Measurements from ENCODE around the gene NPFF. TPM values are rescaled to one million over a fixed set of nuclear protein-coding genes. Genes with fewer than 3 reads are reported as not detected.

The NPFF gene
- total and polyA plus RNA-seq, 10 of the 15 experiments (the other 5 are each of a cell fraction or from before 2014, with no cell fraction given) = 0.21 to 0.69 (median 0.23) TPM; not detected in 7

GRCh38 chr12:53552361-53553327 is 45.4 kb upstream of the NPFF start:
- intact Hi-C loops (cut with micrococcal nuclease; ENCODE audit: unreplicated experiment) = no loop called here
- Histone ChIP-seq H2AFZ (ENCODE audit: control insufficient read depth, low read depth, low read length) (no peak overlapping the region), H3K27ac (ENCODE audit: control insufficient read depth, insufficient read depth) (no peak overlapping the region), H3K9me3 (replicated peaks; ENCODE audit: control insufficient read depth, insufficient read depth, low read length) (no peaks in the 10 kb centered on the region), H3K4me3 (no peak overlapping the region), H3K9ac (ENCODE audit: control insufficient read depth, insufficient read depth, low read length) (no peak overlapping the region), H3K79me2 (ENCODE audit: control insufficient read depth, insufficient read depth, low read length) (no peaks in the 10 kb centered on the region), H3K4me2 (ENCODE audit: control insufficient read depth, insufficient read depth) (no peak overlapping the region), H4K20me1 (ENCODE audit: control insufficient read depth, insufficient read depth) (no peaks in the 10 kb centered on the region), H3K27me3 (replicated peaks in 1 of 2; ENCODE audit: control insufficient read depth in 2 of 2, insufficient read depth in 2 of 2, low read length in 1 of 2) (no peaks in the 10 kb centered on the region), H3K4me1 (ENCODE audit: control insufficient read depth, insufficient read depth, low read length) (no peaks in the 10 kb centered on the region), H3K36me3 (ENCODE audit: control insufficient read depth in 2 of 2, insufficient read depth in 2 of 2, low read length in 1 of 2) (peaks cover 1 to 11% of the 10 kb centered on the region in 2 experiments; a peak in 3 of 4 replicates)
- BruUV-seq (replicated peaks) = no TSS peak
- CTCF ChIA-PET = interaction anchor here (0.6 to 3.3 kb wide), 13 partner anchors 9 to 191 kb away, joined by 3 to 26 read pairs (median 5); partner anchors contain the start of gene ATP5MC2
- FAIRE-seq (no peak), ATAC-seq (no peak), DNase-seq (ENCODE audit: low read depth, low spot score) (no peak)
- SMC1A ChIA-PET (ENCODE audit: uncharacterized antibody, unreplicated experiment) = interaction anchor here (1.1 to 2.3 kb wide), 8 partner anchors 9 to 126 kb away, joined by 3 to 16 read pairs (median 5); partner anchors contain the start of gene ATP5MC2
- in situ Hi-C loops (cut with MboI) = no loop called here
- 95% methylated on average over 14 of the region's 14 CpGs for WGBS (ENCODE audit: insufficient coverage, insufficient replicate concordance, low lambda C conversion rate, missing lambda C conversion rate)
- POLR2A ChIA-PET = interaction anchor here (0.5 to 1.3 kb wide), 9 partner anchors 9 to 236 kb away, joined by 3 to 9 read pairs (median 4); no protein-coding TSS in a partner anchor
- RAD21 ChIA-PET (ENCODE audit: unreplicated experiment) = interaction anchor here (1.1 to 2.4 kb wide), 6 partner anchors 9 to 123 kb away, joined by 3 to 13 read pairs (median 8); partner anchors contain the start of gene ATP5MC2
- TF ChIP-seq NR2C2 (IDR thresholded peaks at IDR 0.05; ENCODE audit: borderline replicate concordance, control insufficient read depth, insufficient read length, low read depth) = no peak
- no peak for TF ChIP-seq RAD51 (IDR thresholded peaks at IDR 0.05)
- TF ChIP-seq MEF2A (IDR thresholded peaks at IDR 0.05; ENCODE audit: insufficient read depth, low read depth, low read length) = no peak
- TF ChIP-seq EZH2 (IDR thresholded peaks at IDR 0.05; ENCODE audit: borderline replicate concordance, control insufficient read depth, low read depth, low read length) = no peak
- no peak for TF ChIP-seq EGR1 (IDR thresholded peaks at IDR 0.05; ENCODE audit: borderline replicate concordance in 1 of 2, low read depth in 2 of 2, low read length in 2 of 2)
- TF ChIP-seq SMARCA5 (IDR thresholded peaks at IDR 0.05) = no peak
- no peak for TF ChIP-seq NFIC (IDR thresholded peaks at IDR 0.05; ENCODE audit: low read depth, low read length)
- no peak for TF ChIP-seq ZBTB11 (CRISPR knock-in tag; IDR thresholded peaks at IDR 0.05)
- no peak for TF ChIP-seq IRF5 (IDR thresholded peaks at IDR 0.05; ENCODE audit: borderline replicate concordance)
- no peak for TF ChIP-seq ZZZ3 (IDR thresholded peaks at IDR 0.05; ENCODE audit: control insufficient read depth, insufficient read length, low read depth)
- no peak for TF ChIP-seq ATF2 (IDR thresholded peaks at IDR 0.05; ENCODE audit: low read length)
- TF ChIP-seq JUND (IDR thresholded peaks at IDR 0.05; ENCODE audit: low read depth, low read length) = no peak
- no peak for TF ChIP-seq SMAD5 (IDR thresholded peaks at IDR 0.05; ENCODE audit: low read depth)
- no peak for TF ChIP-seq ZSCAN29 (IDR thresholded peaks at IDR 0.05)
- no peak for TF ChIP-seq TAF1 (IDR thresholded peaks at IDR 0.05; ENCODE audit: borderline replicate concordance, low read depth, low read length)
- no peak for TF ChIP-seq YBX1 (IDR thresholded peaks at IDR 0.05)
- TF ChIP-seq IKZF2 (IDR thresholded peaks at IDR 0.05) = no peak

All from GM12878 (cell line).